DMS79 treated with DMSO at 0.1 percent for 48 hours (cell line): ENCODE results near the gene SYNPO.
A peak's percentile ranks its signal among the peaks of the same experiment; 100 is the strongest.

ENCODE experiments used
- DNase-seq: peaks from one replicate; lab custom pipeline; 2025; lab: John Stamatoyannopoulos, UW

The SYNPO gene

DNA sequence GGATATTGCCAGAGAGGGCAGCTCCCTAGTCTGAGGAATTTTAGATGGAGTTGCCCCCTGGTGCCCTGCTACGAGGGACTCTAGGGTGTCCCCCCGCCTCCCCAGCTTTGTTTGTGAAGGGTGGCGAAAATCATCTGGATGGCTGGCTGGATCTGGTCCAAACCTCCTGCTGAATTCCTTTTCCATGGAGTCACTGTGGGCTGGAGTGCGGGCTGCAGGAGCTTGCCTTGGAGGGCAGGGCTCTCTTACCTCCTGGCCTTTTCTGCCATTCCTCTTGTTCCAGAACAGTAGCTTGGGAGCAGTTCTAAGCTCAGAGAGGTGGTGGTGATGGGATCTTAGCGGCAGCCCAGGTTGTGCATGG, 2.1 kb downstream of the SYNPO start:
- DNase-seq = peak; percentile 8

DNA sequence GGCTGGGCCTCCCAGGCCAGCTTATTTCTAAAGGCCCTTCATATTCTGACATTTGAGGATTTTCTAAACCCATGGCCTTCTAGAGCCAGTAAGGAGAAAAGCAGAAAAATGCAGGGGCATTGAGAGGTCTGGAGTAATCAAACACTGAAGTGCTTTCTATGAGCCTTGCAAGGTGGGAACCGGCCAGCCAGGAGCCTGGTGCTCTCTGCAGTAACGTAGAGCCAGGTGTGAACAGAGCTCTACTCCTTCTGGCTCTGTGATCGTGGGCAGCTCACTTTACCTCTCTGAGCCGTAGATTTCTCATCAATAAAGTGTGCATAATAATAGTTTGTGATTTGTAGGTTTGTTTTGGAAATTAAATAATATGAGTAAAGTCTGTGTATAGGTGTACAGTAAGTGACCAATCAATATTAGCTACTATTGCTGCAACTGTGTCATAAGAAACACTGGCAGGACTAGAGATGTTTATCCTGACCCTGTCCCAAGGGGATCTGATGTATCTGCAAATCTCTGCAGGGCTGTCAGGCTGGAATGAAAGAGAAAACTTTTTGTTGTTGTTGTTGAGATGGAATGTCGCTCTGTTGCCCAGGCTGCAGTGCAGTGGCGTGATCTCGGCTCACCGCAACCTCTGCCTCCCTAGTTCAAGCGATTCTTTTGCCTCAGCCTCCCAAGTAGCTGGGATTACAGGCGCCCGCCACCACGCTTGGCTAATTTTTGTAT, 2.7 kb downstream of the SYNPO start:
- no peak for DNase-seq

DNA sequence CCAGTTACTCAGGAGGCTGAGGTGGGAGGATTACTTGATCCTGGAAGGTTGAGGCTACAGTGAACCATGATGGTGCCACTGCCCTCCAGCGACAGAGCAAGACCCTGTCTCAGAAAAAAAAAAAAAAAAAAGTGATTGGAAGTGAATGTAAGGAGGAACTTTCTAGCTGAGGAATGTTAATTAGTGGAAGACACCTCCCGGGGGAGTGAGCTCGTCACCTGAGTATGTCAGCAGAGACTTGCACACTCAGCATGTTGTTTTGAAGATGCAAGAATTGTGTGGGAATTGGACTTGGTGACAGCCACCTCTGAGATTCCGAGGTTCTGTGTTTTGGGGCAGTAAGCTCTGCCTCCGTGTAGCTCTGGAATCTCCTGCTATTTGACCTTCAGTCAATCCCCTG, 3.6 kb downstream of the SYNPO start:
- DNase-seq = no peak

DNA sequence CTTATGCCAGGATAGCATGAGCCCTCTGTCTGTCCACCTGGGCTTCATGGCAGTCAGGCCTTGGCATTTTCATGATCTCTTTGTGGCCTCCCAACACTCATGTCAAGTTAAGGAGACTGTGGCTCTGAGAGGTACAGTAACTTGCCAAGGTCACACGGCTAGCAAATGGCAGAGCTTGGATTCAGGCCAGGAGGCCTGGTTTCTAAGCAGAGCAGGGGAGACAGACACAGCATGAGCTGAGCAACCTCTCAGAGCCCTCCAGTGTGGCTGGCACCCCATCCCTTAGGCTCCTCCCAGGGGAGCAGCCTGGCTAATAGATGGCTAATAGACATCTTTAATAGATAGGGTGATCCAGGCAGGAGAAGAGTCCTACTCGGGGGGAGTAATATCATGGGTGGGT, 4.1 kb downstream of the SYNPO start:
- DNase-seq = no peak

DNA sequence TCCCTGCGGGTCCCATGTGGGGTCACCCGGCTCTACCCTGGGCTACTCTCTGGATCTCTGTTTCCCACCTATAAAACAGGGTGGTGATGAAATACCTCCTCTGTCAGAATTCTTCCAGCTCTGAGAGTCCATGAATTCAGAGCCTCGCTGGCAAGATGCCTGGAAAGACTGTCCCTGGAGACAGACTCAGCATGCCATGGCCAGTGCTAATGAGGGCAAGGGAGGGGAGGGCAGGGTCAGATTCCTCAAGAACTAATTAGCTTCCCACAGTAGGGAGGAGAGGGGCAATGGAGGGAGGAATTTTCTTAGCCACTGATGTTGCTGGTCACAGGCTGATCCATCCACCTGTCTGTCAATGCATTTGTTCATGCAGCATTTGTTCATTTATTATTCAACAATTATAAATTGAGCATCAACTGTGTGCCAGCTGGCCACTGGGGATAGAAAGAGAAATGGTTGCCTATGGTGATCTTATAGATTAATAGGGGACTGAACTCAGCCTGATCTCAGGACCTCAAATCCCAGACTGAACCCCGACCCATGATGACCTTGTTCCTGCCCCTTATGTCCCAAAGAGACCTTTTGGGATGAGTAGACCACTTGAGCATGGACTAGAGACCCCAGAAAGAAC, 4.7 kb downstream of the SYNPO start:
- no peak for DNase-seq

DNA sequence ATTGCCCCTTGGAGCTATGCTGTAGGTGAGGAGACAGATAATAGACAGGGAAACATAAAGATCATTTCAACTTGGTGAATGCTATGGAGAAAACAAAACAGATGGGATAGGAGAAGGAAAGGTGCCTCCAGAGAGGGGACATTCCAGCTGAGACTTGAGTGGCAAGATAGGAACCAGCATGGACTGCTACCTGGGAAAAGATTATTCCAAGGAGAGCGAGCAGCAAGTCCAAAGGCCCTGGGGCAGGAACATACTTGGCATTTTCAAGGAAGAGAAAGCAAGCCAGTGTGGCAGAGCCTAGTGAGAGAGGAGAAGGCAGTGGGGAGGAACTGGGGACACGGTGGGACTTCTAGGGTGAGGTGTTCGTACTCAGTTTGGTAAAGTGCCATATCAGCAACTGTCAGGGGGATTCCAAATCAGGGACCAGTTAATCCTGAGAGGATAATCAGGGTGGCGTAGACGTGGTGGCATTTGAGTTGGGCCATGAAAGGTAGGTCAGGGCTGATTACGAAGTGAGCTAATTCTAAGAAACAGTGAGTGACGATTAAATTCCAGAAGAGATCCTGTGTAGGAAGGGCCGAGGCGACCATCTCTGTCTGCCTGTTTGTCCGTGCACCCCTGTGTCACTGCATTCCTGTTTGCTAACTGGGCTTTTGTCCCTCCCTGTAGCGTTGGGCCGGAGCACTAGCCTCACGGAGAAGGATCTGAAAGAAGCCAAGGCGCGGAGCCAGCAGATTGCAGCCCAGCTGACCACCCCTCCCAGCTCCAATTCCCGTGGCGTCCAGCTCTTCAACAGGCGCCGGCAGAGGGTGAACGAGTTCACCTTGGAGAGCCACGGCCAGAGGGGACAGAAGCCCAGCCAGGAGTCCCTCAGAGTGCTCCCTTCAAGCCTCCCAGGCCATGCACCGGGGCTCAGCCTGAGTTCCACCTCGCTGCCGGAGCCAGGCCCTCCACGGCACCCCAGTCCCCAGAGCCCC, 7.1 kb downstream of the SYNPO start:
- no peak for DNase-seq

DNA sequence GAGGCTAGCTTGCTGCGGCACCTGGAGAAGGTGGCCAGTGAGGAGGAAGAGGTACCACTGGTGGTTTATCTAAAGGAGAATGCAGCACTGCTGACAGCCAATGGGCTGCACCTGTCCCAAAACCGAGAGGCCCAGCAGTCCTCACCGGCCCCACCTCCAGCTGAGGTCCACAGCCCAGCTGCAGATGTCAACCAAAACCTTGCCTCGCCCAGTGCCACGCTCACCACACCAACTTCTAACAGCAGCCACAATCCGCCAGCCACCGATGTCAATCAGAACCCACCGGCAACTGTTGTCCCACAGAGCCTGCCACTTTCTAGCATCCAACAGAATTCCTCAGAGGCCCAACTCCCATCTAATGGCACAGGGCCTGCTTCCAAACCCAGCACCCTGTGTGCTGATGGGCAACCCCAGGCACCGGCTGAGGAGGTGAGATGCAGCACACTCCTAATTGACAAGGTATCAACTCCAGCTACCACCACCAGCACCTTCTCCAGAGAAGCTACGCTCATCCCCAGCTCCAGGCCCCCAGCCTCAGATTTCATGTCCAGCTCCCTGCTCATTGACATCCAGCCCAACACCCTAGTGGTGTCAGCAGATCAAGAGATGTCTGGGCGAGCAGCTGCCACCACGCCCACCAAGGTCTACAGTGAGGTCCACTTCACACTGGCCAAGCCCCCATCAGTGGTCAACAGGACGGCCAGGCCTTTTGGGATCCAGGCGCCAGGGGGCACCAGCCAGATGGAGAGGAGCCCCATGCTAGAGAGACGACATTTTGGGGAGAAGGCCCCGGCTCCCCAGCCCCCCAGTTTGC, 8.0 kb downstream of the SYNPO start:
- DNase-seq = no peak

DNA sequence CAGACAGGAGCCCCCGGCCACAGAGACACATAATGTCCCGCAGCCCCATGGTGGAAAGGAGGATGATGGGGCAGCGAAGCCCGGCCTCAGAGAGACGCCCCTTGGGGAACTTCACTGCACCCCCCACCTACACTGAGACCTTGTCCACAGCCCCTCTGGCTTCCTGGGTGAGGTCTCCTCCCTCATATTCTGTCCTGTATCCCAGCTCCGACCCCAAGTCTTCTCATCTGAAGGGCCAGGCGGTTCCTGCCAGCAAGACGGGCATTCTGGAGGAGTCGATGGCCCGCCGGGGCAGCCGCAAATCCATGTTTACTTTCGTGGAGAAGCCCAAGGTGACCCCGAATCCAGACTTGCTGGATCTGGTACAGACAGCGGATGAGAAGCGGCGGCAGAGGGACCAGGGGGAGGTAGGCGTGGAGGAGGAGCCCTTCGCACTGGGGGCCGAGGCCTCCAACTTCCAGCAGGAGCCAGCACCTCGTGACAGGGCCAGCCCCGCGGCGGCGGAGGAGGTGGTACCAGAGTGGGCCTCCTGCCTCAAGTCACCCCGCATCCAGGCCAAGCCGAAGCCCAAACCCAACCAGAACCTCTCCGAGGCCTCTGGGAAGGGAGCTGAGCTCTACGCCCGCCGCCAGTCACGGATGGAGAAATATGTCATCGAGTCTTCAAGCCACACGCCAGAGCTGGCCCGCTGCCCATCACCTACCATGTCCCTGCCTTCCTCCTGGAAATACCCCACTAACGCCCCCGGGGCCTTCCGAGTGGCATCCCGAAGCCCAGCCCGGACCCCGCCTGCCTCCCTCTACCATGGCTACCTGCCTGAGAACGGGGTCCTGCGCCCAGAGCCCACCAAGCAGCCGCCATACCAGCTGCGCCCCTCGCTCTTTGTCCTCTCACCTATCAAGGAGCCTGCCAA, 8.9 kb downstream of the SYNPO start:
- no peak for DNase-seq

DNA sequence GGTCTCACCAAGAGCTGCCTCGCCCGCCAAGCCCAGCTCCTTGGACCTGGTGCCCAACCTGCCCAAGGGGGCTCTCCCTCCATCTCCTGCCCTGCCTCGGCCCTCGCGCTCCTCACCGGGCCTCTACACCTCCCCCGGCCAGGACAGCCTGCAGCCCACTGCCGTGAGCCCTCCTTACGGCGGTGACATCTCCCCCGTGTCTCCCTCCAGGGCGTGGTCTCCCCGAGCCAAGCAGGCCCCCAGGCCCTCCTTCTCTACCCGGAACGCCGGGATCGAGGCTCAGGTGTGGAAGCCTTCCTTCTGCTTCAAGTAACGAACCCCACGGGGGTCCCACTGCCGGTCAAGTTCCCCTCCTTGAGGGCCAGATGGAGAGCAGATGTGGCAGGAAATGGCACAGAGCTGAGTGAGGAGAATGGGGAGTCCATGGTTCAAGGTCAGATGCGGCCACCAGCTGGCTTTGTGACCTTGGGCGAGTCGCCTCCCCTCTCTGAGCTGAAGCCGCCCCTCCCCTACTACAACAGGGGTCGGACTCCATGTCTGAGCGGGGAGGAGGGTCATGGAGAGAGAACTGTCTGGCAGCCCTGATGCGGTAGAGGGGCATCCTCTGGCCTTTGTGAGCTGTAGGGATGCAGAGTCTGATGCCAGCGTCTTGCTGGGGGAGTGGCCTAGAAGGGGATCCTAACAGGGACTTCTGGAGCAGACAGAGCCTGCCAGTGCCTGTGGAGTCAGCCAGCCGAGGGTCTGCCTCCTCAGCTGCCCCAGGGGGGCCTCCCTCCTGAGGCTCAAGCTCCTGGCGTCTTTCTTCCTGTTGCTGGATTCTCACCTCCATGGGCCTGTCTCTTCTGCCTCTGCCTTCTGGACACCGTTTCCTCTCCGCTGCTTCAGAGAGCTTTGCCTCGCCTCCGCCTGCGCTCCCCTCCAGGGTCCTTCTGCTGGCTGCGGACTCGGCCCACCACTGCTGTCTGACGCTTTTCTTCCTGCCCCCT, 9.9 kb downstream of the SYNPO start:
- no peak for DNase-seq

DNA sequence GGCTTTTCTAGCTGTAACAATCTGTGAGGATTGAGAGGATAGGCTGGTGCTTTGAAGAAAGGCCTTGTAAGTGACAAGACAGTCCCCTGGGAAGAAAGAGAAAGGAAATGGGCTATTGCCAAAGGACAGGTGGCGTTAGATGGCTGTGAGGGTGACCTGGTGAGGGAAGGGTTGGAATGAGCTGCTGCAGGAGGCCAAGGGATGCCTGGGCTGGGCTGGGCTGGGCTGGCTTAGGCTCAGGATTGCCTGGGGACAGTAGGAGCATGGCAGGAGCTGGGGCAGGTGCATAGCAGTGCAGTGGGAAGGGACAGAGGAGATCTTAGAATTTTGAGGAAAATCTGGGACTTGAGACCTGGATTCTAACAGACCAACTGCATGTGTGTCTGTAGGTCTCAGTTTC, 10.9 kb downstream of the SYNPO start:
- DNase-seq = no peak

DNA sequence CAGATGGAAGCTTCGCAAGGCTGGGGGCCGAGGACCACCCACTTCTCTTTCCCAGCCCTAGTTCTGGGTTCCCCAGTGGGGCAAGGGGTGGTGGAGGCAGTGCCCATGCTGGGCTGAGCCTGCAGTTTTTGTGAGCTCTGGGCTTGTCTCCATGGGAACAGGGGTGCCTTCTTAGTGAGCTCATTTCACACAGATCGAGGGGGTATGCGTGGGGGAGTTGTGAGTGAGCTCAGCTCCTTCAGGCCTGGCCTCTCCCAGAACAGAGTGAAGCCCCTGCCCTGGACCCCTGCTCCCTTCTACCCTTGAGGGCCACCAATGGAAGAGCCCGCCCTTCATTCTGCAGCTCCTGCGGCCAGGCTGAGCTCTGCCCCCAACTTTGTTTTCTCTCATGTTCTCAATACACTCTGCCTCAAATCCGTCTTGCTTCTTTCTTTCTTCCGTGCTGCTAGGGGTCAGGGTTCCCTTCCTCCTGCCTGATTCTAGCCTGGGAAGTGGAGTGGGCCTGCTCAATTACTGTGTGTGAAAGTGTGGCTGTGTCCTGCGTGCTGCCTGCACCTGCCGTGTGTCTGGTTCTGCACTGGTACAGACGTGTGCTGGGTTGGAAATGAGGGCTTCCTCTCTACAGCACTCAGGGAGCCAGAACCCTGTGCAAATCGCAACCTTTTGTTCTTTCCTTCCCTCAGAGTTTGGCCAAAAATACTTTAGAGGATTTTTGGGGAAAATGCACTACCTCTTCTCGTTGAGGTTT, 11.6 kb downstream of the SYNPO start:
- no peak for DNase-seq

DNA sequence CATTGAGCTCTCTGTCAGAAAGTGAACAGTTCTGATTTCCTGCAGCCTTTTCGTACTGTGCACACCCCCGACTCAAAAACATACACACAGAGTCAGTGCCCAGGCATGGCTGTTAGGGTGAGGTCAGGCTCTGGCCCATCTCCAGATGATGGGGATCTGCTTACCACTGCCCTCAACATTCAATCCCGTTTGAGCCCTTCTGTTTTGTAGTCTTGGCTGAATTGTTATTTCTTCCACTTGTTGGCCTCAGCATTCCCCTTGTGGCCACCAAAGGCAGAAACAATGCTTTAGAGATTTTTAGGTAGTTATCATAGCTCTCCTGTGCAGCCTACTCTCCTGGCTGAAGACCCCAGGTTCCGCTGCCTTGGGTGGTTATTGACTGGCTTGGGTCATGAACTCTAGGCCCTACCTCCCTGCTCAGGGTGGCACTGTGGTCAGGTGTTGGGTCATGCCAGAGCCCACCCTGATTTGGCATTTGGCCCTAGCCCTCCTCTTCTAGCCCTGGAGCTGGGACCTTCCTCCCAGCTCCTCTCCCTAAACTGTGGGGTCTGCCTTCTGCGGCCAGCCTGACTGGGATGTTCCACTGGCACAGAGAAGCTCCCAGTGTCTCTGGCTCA, 12.8 kb downstream of the SYNPO start:
- DNase-seq = no peak

DNA sequence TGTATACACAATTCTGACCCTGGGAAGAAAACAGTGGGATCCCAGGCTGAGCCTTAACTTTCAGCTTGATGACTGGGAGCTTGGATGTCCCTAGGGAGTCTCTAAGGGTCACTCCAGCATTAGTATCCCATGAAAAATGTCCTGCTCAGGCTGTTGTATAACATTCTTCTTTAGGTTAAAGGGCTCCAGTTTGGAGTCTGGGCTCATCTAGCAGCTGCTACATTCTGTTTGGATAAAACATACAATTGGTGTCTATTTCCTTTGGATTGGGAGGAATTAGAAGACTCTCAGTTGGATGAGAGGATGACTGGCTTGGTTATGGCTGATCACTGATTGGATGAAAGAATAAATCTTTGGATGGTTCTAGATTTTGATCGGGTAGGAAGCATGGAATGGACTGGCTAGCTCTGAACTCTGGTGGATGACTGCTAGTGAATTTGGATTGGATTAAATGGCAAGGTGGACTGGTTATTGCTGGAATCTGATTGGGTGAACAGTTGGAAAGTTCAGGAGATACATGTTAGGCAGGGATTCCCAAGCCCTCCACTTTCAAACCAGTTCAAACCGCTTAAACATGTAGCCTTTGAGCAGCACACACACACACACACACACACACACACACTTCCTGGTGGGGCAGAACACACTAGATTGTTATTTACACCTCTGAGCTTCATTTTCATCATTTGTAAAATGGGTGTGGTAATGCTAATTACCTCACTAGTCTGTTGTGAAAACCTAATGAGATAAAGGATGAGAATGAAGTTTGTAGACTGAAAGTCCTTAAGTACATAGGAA, 13.5 kb downstream of the SYNPO start:
- DNase-seq = no peak

DNA sequence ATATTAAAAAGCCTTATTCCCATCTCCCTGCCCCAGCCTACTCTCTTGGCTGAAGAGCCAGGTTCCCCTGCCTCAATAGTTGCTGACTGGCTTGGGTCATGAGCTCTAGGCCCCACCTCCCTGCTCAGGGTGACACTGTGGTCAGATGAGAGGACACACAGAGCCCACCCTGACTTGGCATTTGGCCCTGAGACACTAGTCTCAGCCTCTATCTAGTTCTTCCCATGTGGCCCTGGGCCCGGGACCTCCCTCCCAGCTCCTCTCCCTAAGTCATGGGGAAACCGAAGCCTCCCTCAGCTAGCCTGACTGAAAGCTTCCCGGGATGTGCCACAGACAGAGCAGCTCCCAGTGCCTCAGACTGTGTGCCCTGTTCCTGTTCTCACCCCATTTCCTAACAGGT, 14.8 kb downstream of the SYNPO start:
- DNase-seq = no peak

DNA sequence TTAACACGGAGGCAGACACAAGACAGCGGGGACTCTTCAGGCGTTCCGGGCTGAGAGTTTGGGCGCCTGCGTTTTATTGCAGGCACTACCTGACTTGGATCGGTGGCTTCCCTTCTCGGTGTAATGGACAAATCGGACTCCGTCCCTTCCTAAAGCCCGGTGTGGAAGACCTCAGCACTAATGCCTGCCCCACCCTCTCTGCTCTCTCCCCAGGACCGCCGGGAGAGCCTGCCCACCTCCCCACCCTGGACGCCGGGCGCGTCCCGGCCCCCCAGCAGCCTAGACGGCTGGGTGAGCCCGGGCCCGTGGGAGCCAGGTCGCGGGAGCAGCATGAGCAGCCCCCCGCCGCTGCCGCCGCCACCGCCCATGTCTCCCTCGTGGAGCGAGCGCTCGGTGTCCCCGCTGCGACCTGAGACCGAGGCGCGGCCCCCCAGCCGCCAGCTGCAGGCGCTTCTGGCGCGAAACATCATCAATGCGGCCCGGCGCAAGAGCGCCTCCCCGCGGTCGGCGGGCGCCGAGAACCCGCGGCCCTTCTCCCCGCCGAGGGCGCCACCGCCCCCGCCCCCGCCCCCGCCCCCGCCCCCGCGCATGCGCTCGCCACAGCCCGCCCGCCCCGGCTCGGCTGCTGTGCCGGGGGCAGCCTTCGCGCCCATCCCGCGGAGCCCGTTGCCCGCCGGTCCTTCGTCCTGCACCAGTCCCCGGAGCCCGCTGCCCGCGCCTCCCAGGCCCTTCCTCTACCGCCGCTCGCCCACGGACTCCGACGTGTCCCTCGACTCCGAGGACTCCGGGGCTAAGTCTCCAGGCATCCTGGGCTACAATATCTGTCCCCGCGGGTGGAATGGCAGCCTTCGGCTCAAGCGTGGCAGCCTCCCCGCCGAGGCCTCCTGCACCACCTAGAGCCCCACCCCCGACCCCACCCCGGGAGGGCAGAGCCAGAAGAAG, 16.0 kb downstream of the SYNPO start:
- DNase-seq = peak; percentile 26

DNA sequence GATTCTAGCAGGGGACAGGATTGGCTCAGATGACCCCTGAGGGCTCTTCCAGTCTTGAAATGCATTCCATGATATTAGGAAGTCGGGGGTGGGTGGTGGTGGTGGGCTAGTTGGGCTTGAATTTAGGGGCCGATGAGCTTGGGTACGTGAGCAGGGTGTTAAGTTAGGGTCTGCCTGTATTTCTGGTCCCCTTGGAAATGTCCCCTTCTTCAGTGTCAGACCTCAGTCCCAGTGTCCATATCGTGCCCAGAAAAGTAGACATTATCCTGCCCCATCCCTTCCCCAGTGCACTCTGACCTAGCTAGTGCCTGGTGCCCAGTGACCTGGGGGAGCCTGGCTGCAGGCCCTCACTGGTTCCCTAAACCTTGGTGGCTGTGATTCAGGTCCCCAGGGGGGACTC, 17.7 kb downstream of the SYNPO start:
- no peak for DNase-seq
